ENCODE data around the gene CCDC12.

The CCDC12 gene

GRCh38 chr3:47007482-47008233 is 31.1 kb upstream of the CCDC12 start:
- in situ Hi-C loops (cut with MboI; ENCODE audit: low sequenced_read_pairs): no loop called here

- in situ Hi-C loops (cut with MboI; ENCODE audit: low sequenced_read_pairs): no loop called here
These were observed 30.5 kb upstream of the CCDC12 start for GRCh38 chr3:47007001-47007400.

GRCh38 chr3:47006145-47006651 is 29.7 kb upstream of the CCDC12 start:
- in situ Hi-C loops (cut with MboI; ENCODE audit: low sequenced_read_pairs): no loop called here

GRCh38 chr3:47005212-47006144 is 28.9 kb upstream of the CCDC12 start:
- in situ Hi-C loops (cut with MboI; ENCODE audit: low sequenced_read_pairs): no loop called here

GRCh38 chr3:47004369-47005211 is 28.0 kb upstream of the CCDC12 start:
- in situ Hi-C loops (cut with MboI; ENCODE audit: low sequenced_read_pairs): no loop called here

- in situ Hi-C loops (cut with MboI; ENCODE audit: low sequenced_read_pairs): no loop called here
These were observed 27.2 kb upstream of the CCDC12 start for GRCh38 chr3:47003461-47004368.

GRCh38 chr3:47003056-47003410 is 26.5 kb upstream of the CCDC12 start:
- in situ Hi-C loops (cut with MboI; ENCODE audit: low sequenced_read_pairs): no loop called here

- in situ Hi-C loops (cut with MboI; ENCODE audit: low sequenced_read_pairs): no loop called here
These were observed 25.9 kb upstream of the CCDC12 start for GRCh38 chr3:47002171-47003055.

GRCh38 chr3:47001731-47002170 is 25.2 kb upstream of the CCDC12 start:
- in situ Hi-C loops (cut with MboI; ENCODE audit: low sequenced_read_pairs): no loop called here

GRCh38 chr3:47000922-47001730 is 24.6 kb upstream of the CCDC12 start:
- in situ Hi-C loops (cut with MboI; ENCODE audit: low sequenced_read_pairs): no loop called here

GRCh38 chr3:47000198-47000815 is 23.8 kb upstream of the CCDC12 start:
- in situ Hi-C loops (cut with MboI; ENCODE audit: low sequenced_read_pairs): no loop called here

- in situ Hi-C loops (cut with MboI; ENCODE audit: low sequenced_read_pairs): no loop called here
These were observed 23.1 kb upstream of the CCDC12 start for GRCh38 chr3:46999516-47000197.

GRCh38 chr3:46998852-46999515 is 22.4 kb upstream of the CCDC12 start:
- in situ Hi-C loops (cut with MboI; ENCODE audit: low sequenced_read_pairs): no loop called here

GRCh38 chr3:46998121-46998851 is 21.7 kb upstream of the CCDC12 start:
- in situ Hi-C loops (cut with MboI; ENCODE audit: low sequenced_read_pairs): no loop called here

GRCh38 chr3:46997453-46998091 is 21.0 kb upstream of the CCDC12 start:
- in situ Hi-C loops (cut with MboI; ENCODE audit: low sequenced_read_pairs): no loop called here

Data from HL-60/S4 treated with retinoic acid at 250 ng/mL for 4 days and 3 days (cell line).